ENCODE results near the gene MYL5.

The MYL5 gene

GRCh38 chr4:725391-726234 is 51.3 kb downstream of the MYL5 start (continued):
- no peak for TF ChIP-seq ZNF26 (tag by site-specific recombination; IDR thresholded peaks at IDR 0.05)
- no peak for TF ChIP-seq GLI4 (tag by site-specific recombination; IDR thresholded peaks at IDR 0.05)
- no peak for TF ChIP-seq RBAK (tag by site-specific recombination; IDR thresholded peaks at IDR 0.05)

DNA sequence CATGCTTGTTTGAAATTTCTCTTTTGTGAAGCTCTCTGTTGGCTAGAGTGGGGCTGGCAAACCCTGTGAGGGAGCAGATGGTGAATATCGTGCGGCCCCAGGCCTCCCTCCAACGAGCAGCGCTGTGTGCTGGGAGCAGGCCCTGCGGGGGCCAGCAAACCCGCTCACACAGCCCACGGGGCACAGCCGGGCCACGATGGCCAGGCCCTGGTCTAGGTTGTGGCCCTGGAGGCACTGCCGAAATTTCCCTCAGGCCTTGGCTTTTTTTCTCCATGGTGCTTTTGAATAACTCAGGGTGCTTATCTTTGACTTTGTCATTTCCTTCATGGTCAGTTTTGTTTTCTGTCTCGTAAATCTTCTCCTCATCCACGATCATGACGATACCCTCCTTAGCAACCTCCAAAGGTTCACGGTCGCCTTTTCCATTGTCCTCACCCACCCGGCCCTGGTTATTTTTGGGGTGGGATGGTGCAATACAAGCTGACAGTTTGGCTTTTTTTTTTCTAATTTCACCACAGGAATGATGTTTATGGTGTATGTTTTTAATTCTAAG is 52.0 kb downstream of the MYL5 start:
- Histone ChIP-seq H3K9me3 (ENCODE audit: control insufficient read depth, insufficient read depth, low read depth, low read length) (no peaks in the 10 kb centered on the region), H3K27ac (ENCODE audit: extremely low read depth, low read depth, low read length) (no peak overlapping the region), H3K4me1 (ENCODE audit: control insufficient read depth, insufficient read depth, low read length) (0 out of 2 replicates have a peak, but pooled peaks cover 5% of the 10 kb centered on the region), H3K4me3 (ENCODE audit: low read depth, low read length) (no peak overlapping the region), H3K36me3 (ENCODE audit: control insufficient read depth in 2 of 2, insufficient read depth in 1 of 2, low read length in 2 of 2) (peaks cover 0 to 38% of the 10 kb centered on the region in 2 experiments; a peak in 1 of 3 replicates)
- TF ChIP-seq HOXD13 (CRISPR knock-in tag; IDR thresholded peaks at IDR 0.05; ENCODE audit: borderline replicate concordance) (no peak), ZNF629 (tag by site-specific recombination; IDR thresholded peaks at IDR 0.05) (no peak), ZNF391 (tag by site-specific recombination; IDR thresholded peaks at IDR 0.05; ENCODE audit: borderline replicate concordance, low read depth) (no peak), ZNF514 (tag by site-specific recombination; IDR thresholded peaks at IDR 0.05) (no peak), ZNF175 (tag by site-specific recombination; IDR thresholded peaks at IDR 0.05) (no peak), ZNF174 (tag by site-specific recombination; IDR thresholded peaks at IDR 0.05) (no peak), ZBTB17 (tag by site-specific recombination; IDR thresholded peaks at IDR 0.05) (no peak), ZNF248 (tag by site-specific recombination; IDR thresholded peaks at IDR 0.05) (no peak), BCL6B (tag by site-specific recombination; IDR thresholded peaks at IDR 0.05) (no peak), ZXDB (tag by site-specific recombination; IDR thresholded peaks at IDR 0.05) (no peak), ZNF837 (tag by site-specific recombination; IDR thresholded peaks at IDR 0.05) (no peak), ZNF626 (tag by site-specific recombination; IDR thresholded peaks at IDR 0.05) (no peak)
- TF ChIP-seq, protein P1, sequence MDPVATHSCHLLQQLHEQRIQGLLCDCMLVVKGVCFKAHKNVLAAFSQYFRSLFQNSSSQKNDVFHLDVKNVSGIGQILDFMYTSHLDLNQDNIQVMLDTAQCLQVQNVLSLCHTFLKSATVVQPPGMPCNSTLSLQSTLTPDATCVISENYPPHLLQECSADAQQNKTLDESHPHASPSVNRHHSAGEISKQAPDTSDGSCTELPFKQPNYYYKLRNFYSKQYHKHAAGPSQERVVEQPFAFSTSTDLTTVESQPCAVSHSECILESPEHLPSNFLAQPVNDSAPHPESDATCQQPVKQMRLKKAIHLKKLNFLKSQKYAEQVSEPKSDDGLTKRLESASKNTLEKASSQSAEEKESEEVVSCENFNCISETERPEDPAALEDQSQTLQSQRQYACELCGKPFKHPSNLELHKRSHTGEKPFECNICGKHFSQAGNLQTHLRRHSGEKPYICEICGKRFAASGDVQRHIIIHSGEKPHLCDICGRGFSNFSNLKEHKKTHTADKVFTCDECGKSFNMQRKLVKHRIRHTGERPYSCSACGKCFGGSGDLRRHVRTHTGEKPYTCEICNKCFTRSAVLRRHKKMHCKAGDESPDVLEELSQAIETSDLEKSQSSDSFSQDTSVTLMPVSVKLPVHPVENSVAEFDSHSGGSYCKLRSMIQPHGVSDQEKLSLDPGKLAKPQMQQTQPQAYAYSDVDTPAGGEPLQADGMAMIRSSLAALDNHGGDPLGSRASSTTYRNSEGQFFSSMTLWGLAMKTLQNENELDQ (tag by site-specific recombination; IDR thresholded peaks at IDR 0.05; ENCODE audit: low read depth): no peak
- TF ChIP-seq, protein P2, sequence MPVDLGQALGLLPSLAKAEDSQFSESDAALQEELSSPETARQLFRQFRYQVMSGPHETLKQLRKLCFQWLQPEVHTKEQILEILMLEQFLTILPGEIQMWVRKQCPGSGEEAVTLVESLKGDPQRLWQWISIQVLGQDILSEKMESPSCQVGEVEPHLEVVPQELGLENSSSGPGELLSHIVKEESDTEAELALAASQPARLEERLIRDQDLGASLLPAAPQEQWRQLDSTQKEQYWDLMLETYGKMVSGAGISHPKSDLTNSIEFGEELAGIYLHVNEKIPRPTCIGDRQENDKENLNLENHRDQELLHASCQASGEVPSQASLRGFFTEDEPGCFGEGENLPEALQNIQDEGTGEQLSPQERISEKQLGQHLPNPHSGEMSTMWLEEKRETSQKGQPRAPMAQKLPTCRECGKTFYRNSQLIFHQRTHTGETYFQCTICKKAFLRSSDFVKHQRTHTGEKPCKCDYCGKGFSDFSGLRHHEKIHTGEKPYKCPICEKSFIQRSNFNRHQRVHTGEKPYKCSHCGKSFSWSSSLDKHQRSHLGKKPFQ (tag by site-specific recombination; IDR thresholded peaks at IDR 0.05): no peak
- TF ChIP-seq, protein P3, sequence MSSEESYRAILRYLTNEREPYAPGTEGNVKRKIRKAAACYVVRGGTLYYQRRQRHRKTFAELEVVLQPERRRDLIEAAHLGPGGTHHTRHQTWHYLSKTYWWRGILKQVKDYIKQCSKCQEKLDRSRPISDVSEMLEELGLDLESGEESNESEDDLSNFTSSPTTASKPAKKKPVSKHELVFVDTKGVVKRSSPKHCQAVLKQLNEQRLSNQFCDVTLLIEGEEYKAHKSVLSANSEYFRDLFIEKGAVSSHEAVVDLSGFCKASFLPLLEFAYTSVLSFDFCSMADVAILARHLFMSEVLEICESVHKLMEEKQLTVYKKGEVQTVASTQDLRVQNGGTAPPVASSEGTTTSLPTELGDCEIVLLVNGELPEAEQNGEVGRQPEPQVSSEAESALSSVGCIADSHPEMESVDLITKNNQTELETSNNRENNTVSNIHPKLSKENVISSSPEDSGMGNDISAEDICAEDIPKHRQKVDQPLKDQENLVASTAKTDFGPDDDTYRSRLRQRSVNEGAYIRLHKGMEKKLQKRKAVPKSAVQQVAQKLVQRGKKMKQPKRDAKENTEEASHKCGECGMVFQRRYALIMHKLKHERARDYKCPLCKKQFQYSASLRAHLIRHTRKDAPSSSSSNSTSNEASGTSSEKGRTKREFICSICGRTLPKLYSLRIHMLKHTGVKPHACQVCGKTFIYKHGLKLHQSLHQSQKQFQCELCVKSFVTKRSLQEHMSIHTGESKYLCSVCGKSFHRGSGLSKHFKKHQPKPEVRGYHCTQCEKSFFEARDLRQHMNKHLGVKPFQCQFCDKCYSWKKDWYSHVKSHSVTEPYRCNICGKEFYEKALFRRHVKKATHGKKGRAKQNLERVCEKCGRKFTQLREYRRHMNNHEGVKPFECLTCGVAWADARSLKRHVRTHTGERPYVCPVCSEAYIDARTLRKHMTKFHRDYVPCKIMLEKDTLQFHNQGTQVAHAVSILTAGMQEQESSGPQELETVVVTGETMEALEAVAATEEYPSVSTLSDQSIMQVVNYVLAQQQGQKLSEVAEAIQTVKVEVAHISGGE (tag by site-specific recombination; conservative IDR thresholded peaks at IDR 0.05; ENCODE audit: low read depth): no peak
- ChIA-PET CTCF (no interaction called here), POLR2A (no interaction called here)

All from HEK293 (cell line).